HPDE6-E6E7 (cell line): ENCODE data around the gene CLDN9.

Experiments
- DNase-seq: peaks from one replicate; pipeline ENCODE4 v3.0.0; 2011; ENCODE audit warnings: missing footprints; ENCODE audit errors: extremely low spot score

CLDN9 gene

GRCh38 chr16:2996298-2996697, 16.4 kb upstream of the CLDN9 start:
- no peak for DNase-seq

- DNase-seq: no peak
Observed at GRCh38 chr16:2999929-3000328, 12.8 kb upstream of the CLDN9 start.

- no peak for DNase-seq
Observed at GRCh38 chr16:3000540-3000939, 12.2 kb upstream of the CLDN9 start.

GRCh38 chr16:3001316-3001715, 11.4 kb upstream of the CLDN9 start:
- DNase-seq: no peak

- DNase-seq: peak; percentile 98
Observed at GRCh38 chr16:3003582-3004270, 9.0 kb upstream of the CLDN9 start.

- no peak for DNase-seq
Observed at GRCh38 chr16:3004319-3004718, 8.4 kb upstream of the CLDN9 start.

- no peak for DNase-seq
Observed at GRCh38 chr16:3004781-3005284, 7.9 kb upstream of the CLDN9 start.

GRCh38 chr16:3007059-3007956, 5.4 kb upstream of the CLDN9 start:
- no peak for DNase-seq

- DNase-seq: no peak
Observed at GRCh38 chr16:3007957-3008689, 4.6 kb upstream of the CLDN9 start.

GRCh38 chr16:3008690-3009037, 4.1 kb upstream of the CLDN9 start:
- no peak for DNase-seq

- no peak for DNase-seq
Observed at GRCh38 chr16:3009568-3010390, 2.9 kb upstream of the CLDN9 start.

GRCh38 chr16:3010510-3010909, 2.2 kb upstream of the CLDN9 start:
- no peak for DNase-seq

- no peak for DNase-seq
Observed at GRCh38 chr16:3012246-3012645, 477 bp upstream of the CLDN9 start.

GRCh38 chr16:3013491-3013951, 798 bp downstream of the CLDN9 start:
- DNase-seq: no peak

GRCh38 chr16:3013998-3014690, 1.4 kb downstream of the CLDN9 start:
- DNase-seq: no peak

- no peak for DNase-seq
Observed at GRCh38 chr16:3014971-3015370, 2.2 kb downstream of the CLDN9 start.

- DNase-seq: no peak
Observed at GRCh38 chr16:3015865-3016521, 3.3 kb downstream of the CLDN9 start.

- DNase-seq: no peak
Observed at GRCh38 chr16:3017344-3017743, 4.6 kb downstream of the CLDN9 start.

- DNase-seq: no peak
Observed at GRCh38 chr16:3017794-3018506, 5.2 kb downstream of the CLDN9 start, which contains the start of gene CLDN6. Gene CLDN6, minus strand, starts transcription at chr16:3018183. Its CDS starts 2,162 bp downstream, at chr16:3016021.
